HepG2 (cell line): ENCODE results near the gene CYLD. TPM values are rescaled to one million over a fixed set of nuclear protein-coding genes. Genes with fewer than 3 reads are reported as not detected.

Experiments used
- ATF3 ChIP-seq: sonication (generic); formaldehyde crosslinking; IDR thresholded peaks from 2 replicates; pipeline ENCODE4 v1.4.0; 2020; ENCODE audit warnings: missing genetic modification reagents
- ATM ChIP-seq: fragments of 450-650 bp; IDR thresholded peaks from 2 replicates; pipeline ENCODE4 v1.7.1; 2017; ENCODE audit warnings: mild to moderate bottlenecking, borderline replicate concordance
- FOXO1 ChIP-seq: sonication (generic); formaldehyde crosslinking; IDR thresholded peaks from 2 replicates; pipeline ENCODE4 v1.4.0; 2020; ENCODE audit warnings: missing genetic modification reagents
- HNF4A ChIP-seq: sonication (generic); formaldehyde crosslinking; IDR thresholded peaks from 2 replicates; pipeline ENCODE4 v1.4.0; 2020; ENCODE audit warnings: missing genetic modification reagents
- HOXA9 ChIP-seq: sonication (generic); formaldehyde crosslinking; IDR thresholded peaks from 2 replicates; pipeline ENCODE4 v1.8.1; 2022; ENCODE audit warnings: missing genetic modification reagents, mild to moderate bottlenecking, moderate library complexity, borderline replicate concordance
- KAT8 ChIP-seq: IDR thresholded peaks from 2 replicates; pipeline ENCODE4 v1.6.1; 2016; ENCODE audit warnings: missing genetic modification reagents, missing compliant biosample characterization
- KDM5B ChIP-seq: sonication (generic); formaldehyde crosslinking; IDR thresholded peaks from 2 replicates; pipeline ENCODE4 v1.4.0; 2020; ENCODE audit warnings: missing genetic modification reagents, mild to moderate bottlenecking, borderline replicate concordance
- MIXL1 ChIP-seq: IDR thresholded peaks from 2 replicates; pipeline ENCODE4 v1.6.1; 2016
- PHF20 ChIP-seq: sonication (generic); formaldehyde crosslinking; IDR thresholded peaks from 2 replicates; pipeline ENCODE4 v1.5.0; 2020; ENCODE audit warnings: mild to moderate bottlenecking, missing genetic modification reagents
- PHF21A ChIP-seq: sonication (generic); formaldehyde crosslinking; IDR thresholded peaks from 2 replicates; pipeline ENCODE4 v1.5.0; 2020; ENCODE audit warnings: mild to moderate bottlenecking, missing genetic modification reagents
- POGZ ChIP-seq: sonication (generic); formaldehyde crosslinking; IDR thresholded peaks from 2 replicates; pipeline ENCODE4 v1.4.0; 2020; ENCODE audit warnings: mild to moderate bottlenecking, missing genetic modification reagents
- REPIN1 ChIP-seq: sonication (generic); formaldehyde crosslinking; IDR thresholded peaks from 2 replicates; pipeline ENCODE4 v1.8.0; 2022; ENCODE audit warnings: missing genetic modification reagents, low read depth, mild to moderate bottlenecking, borderline replicate concordance
- SMC3 ChIP-seq: IDR thresholded peaks from 2 replicates; pipeline ENCODE4 v1.6.1; 2011; ENCODE audit warnings: low read length, improper control_type of control experiment
- SRF ChIP-seq: IDR thresholded peaks from 2 replicates; pipeline ENCODE4 v1.6.1; 2011; ENCODE audit warnings: mild to moderate bottlenecking, low read depth, low read length, moderate library complexity
- TARDBP ChIP-seq: sonication (generic); formaldehyde crosslinking; IDR thresholded peaks from 2 replicates; pipeline ENCODE4 v1.8.0; 2022; ENCODE audit warnings: mild to moderate bottlenecking, missing genetic modification reagents
- TCF7 ChIP-seq: sonication (generic); IDR thresholded peaks from 2 replicates; pipeline ENCODE4 v1.6.1; 2016; ENCODE audit warnings: antibody characterized with exemption, low read depth
- TEAD3 ChIP-seq: optimal IDR thresholded peaks from 2 replicates; pipeline ENCODE3; 2016; ENCODE audit warnings: borderline replicate concordance
- TRIM24 ChIP-seq: sonication (generic); formaldehyde crosslinking; IDR thresholded peaks from 2 replicates; pipeline ENCODE4 v1.8.0; 2022; ENCODE audit warnings: mild to moderate bottlenecking, missing genetic modification reagents
- ZNF230 ChIP-seq: sonication (generic); formaldehyde crosslinking; IDR thresholded peaks from 2 replicates; pipeline ENCODE4 v1.4.0; 2020; ENCODE audit warnings: mild to moderate bottlenecking, missing genetic modification reagents
- ZNF292 ChIP-seq: sonication (generic); formaldehyde crosslinking; IDR thresholded peaks from 2 replicates; pipeline ENCODE4 v1.8.1; 2022; ENCODE audit warnings: mild to moderate bottlenecking, low read depth, missing genetic modification reagents, borderline replicate concordance
- ZNF451 ChIP-seq: sonication (generic); formaldehyde crosslinking; IDR thresholded peaks from 2 replicates; pipeline ENCODE4 v1.5.0; 2020; ENCODE audit warnings: mild to moderate bottlenecking, missing genetic modification reagents
- ZNF460 ChIP-seq: sonication (generic); formaldehyde crosslinking; IDR thresholded peaks from 2 replicates; pipeline ENCODE4 v1.5.1; 2020; ENCODE audit warnings: missing genetic modification reagents, mild to moderate bottlenecking, borderline replicate concordance
- ZNF557 ChIP-seq: sonication (generic); formaldehyde crosslinking; IDR thresholded peaks from 2 replicates; pipeline ENCODE4 v1.4.0; 2020; ENCODE audit warnings: missing genetic modification reagents
- ZNF615 ChIP-seq: sonication (generic); formaldehyde crosslinking; IDR thresholded peaks from 2 replicates; pipeline ENCODE4 v1.5.0; 2020; ENCODE audit warnings: mild to moderate bottlenecking, missing genetic modification reagents, borderline replicate concordance
- ZNF619 ChIP-seq: sonication (generic); formaldehyde crosslinking; IDR thresholded peaks from 2 replicates; pipeline ENCODE4 v1.4.0; 2020; ENCODE audit warnings: mild to moderate bottlenecking, missing genetic modification reagents
- ZNF768 ChIP-seq: sonication (generic); formaldehyde crosslinking; IDR thresholded peaks from 2 replicates; pipeline ENCODE4 v1.4.0; 2020; ENCODE audit warnings: missing genetic modification reagents
- ZNF776 ChIP-seq: sonication (generic); formaldehyde crosslinking; IDR thresholded peaks from 2 replicates; pipeline ENCODE4 v1.4.0; 2020; ENCODE audit warnings: mild to moderate bottlenecking, missing genetic modification reagents
- ZNF841 ChIP-seq: sonication (generic); formaldehyde crosslinking; IDR thresholded peaks from 2 replicates; pipeline ENCODE4 v1.8.1; 2023; ENCODE audit warnings: missing genetic modification reagents, borderline replicate concordance
- polyA plus RNA-seq, 8 experiments: library from polyadenylated mRNA; depleted of rRNA in 3 of 8; stranded (reverse) in 7 of 8; unstranded in 1 of 8; fragments of >200 nt; fragmentation: Illumina TruSeq in 4 of 8; extraction: Trizol in 4 of 8; gene quantifications; 2 replicates each; pipeline versions ENCODE4 v1.2.1 to v1.2.3, GENCODE V29; 2011 to 2016; ENCODE audit warnings: low read depth in 4 of 8, missing spikeins in 1 of 8, mixed read lengths in 1 of 8; ENCODE audit not compliant: insufficient read depth in 1 of 8
- total RNA-seq, 5 experiments: library from RNA; depleted of rRNA; stranded (reverse); fragments of >200 nt; fragmentation: Illumina TruSeq; extraction: Trizol; gene quantifications; 2 replicates each; pipeline ENCODE4 v1.2.3, GENCODE V29; 2016; ENCODE audit warnings: low read depth in 1 of 5
- TF ChIP-seq, protein P1 (sequence below): sonication (generic); formaldehyde crosslinking; IDR thresholded peaks from 2 replicates; pipeline ENCODE4 v1.4.0; 2020; ENCODE audit warnings: mild to moderate bottlenecking, missing genetic modification reagents
- TF ChIP-seq, protein P2 (sequence below): sonication (generic); formaldehyde crosslinking; IDR thresholded peaks from 2 replicates; pipeline ENCODE4 v1.5.0; 2020; ENCODE audit warnings: mild to moderate bottlenecking, missing genetic modification reagents, moderate library complexity

CYLD gene
- total and polyA plus RNA-seq, 2 of the 13 experiments (the other 11 are each of a cell fraction or from before 2014, with no cell fraction given): 6.1 to 11.4 TPM

DNA sequence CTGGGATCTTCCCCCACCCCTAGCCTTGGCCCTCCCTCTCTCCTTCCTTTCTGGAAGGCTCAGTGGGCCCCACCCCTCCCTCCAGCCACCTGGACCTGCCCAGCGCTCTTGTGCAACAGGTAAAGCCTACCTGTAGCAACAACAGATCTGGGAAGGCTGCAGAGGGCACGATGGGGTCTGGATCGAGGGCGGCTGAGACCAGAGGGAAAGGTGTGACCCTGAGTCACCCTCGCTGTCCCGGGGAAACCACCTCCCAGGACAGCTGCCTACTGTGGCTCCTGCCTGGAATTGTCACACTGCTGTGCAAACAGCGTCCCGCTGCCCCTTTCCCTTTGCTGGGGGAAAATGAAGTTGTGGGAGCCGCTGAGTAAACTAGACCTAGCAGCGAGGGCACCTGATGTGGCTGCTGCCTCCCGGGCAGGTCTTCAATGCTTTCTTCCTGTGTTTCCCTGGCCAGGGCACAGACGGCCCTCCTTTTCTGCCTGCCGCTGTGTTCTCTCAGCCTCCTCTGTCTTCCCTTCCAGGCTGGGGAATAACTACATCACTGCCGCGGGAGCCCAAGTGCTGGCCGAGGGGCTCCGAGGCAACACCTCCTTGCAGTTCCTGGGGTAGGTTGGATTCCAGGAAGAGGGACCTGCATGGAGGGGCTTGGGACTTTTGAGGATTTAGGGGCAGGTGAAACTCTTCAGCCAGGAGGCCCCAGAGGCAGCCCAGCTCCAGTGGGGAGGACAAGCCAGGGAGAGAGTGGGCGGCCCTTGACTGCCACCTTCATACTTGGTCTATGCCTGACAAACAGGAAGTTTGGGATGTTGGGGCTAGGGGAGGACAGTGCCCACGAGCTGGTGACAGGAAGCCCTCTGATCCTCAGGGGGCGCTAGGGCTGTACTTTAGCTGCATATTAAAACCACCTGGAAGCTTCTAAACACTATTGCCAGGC, 22.2 kb upstream of the CYLD start (continued):
- no peak for TF ChIP-seq TEAD3 (CRISPR knock-in tag)
- TF ChIP-seq MIXL1 (CRISPR knock-in tag): no peak
- peak; percentile 72; the same call in 1 of the 2 replicates for TF ChIP-seq ZNF776 (CRISPR knock-in tag)
- TF ChIP-seq FOXO1 (CRISPR knock-in tag): no peak; the same call in 1 of the 2 replicates
- TF ChIP-seq ZNF230: no peak
- TF ChIP-seq KDM5B (CRISPR knock-in tag): peak; percentile 47; the same call in 1 of the 2 replicates
- TF ChIP-seq TRIM24 (CRISPR knock-in tag): no peak
- TF ChIP-seq ATM: no peak
- peak; percentile 12; the same call in 1 of the 2 replicates for TF ChIP-seq HNF4A (CRISPR knock-in tag)
- TF ChIP-seq ZNF841 (CRISPR knock-in tag): no peak
- no peak for TF ChIP-seq ZNF557 (CRISPR knock-in tag)
- TF ChIP-seq PHF20: no peak
- TF ChIP-seq ZNF768 (CRISPR knock-in tag): peak; percentile 34; the same call in 1 of the 2 replicates
- TF ChIP-seq HOXA9 (CRISPR knock-in tag): no peak
- 0 out of 2 replicates have a peak, but pooled peaks have one; percentile 12 for TF ChIP-seq SMC3
- peak; percentile 38; the same call in 1 of the 2 replicates for TF ChIP-seq ZNF619 (CRISPR knock-in tag)
- TF ChIP-seq TCF7: no peak
- no peak; the same call in 1 of the 2 replicates for TF ChIP-seq ZNF451 (CRISPR knock-in tag)
- no peak for TF ChIP-seq PHF21A (CRISPR knock-in tag)
- no peak for TF ChIP-seq SRF
- 0 out of 2 replicates have a peak, but pooled peaks have one; percentile 39 for TF ChIP-seq TARDBP
- TF ChIP-seq, protein P1, sequence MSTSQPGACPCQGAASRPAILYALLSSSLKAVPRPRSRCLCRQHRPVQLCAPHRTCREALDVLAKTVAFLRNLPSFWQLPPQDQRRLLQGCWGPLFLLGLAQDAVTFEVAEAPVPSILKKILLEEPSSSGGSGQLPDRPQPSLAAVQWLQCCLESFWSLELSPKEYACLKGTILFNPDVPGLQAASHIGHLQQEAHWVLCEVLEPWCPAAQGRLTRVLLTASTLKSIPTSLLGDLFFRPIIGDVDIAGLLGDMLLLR (CRISPR knock-in tag): no peak; the same call in 1 of the 2 replicates
- 0 out of 2 replicates have a peak, but pooled peaks have one; percentile 65 for TF ChIP-seq ZNF615 (CRISPR knock-in tag)
- peak; percentile 68; the same call in 1 of the 2 replicates for TF ChIP-seq POGZ
- TF ChIP-seq KAT8 (CRISPR knock-in tag): peak; percentile 52
- peak; percentile 54; the same call in 1 of the 2 replicates for TF ChIP-seq REPIN1 (CRISPR knock-in tag)
- TF ChIP-seq ATF3: no peak
- TF ChIP-seq, protein P2, sequence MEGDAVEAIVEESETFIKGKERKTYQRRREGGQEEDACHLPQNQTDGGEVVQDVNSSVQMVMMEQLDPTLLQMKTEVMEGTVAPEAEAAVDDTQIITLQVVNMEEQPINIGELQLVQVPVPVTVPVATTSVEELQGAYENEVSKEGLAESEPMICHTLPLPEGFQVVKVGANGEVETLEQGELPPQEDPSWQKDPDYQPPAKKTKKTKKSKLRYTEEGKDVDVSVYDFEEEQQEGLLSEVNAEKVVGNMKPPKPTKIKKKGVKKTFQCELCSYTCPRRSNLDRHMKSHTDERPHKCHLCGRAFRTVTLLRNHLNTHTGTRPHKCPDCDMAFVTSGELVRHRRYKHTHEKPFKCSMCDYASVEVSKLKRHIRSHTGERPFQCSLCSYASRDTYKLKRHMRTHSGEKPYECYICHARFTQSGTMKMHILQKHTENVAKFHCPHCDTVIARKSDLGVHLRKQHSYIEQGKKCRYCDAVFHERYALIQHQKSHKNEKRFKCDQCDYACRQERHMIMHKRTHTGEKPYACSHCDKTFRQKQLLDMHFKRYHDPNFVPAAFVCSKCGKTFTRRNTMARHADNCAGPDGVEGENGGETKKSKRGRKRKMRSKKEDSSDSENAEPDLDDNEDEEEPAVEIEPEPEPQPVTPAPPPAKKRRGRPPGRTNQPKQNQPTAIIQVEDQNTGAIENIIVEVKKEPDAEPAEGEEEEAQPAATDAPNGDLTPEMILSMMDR (CRISPR knock-in tag): peak; percentile 72
- TF ChIP-seq ZNF460 (CRISPR knock-in tag): no peak
- no peak for TF ChIP-seq ZNF292 (CRISPR knock-in tag)
